GM10248 (cell line): ENCODE results near the gene REG1B.

ENCODE experiments used
- CTCF ChIA-PET: fragments of 300-600 bp; sonication (Branson Sonifier 250); formaldehyde crosslinking; extraction: SDS; loops from one replicate; lab custom pipeline; 2021; ENCODE audit warnings: antibody characterized with exemption; lab: Yijun Ruan, JAX
- POLR2A ChIA-PET: fragments of 350-650 bp; sonication (Branson Sonifier 250); formaldehyde crosslinking; extraction: SDS; loops from one replicate; lab custom pipeline; 2020; ENCODE audit warnings: antibody characterized with exemption; lab: Yijun Ruan, JAX
- DNase-seq: peaks from one replicate; pipeline ENCODE4 v3.0.0; 2012; ENCODE audit errors: extremely low spot score
- TF ChIP-seq, protein P1 (sequence below): IDR thresholded peaks from 2 replicates; pipeline ENCODE4 v1.5.1; 2012; ENCODE audit warnings: mild to moderate bottlenecking, low read depth; ENCODE audit errors: extremely low read depth, missing control alignments, control extremely low read depth

The REG1B gene

DNA sequence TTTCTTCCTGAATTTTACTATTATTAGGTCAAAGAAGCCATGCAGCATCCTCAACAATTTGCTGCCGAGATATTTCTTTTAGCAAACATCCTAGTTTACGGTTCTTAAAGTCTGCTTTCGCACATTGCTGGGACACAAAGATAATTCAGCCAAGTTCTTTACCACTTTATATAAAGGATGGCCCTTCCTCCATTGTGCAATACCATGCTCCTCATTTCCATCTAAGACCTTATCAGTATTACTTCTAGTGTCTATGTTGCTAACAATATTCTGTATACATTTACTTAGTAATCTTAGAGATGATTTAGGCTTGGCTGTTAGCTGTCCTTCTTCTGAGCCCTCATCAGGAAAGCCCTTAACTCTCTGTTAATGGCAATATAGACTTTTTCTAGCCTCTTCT lies 24.5 kb upstream of the REG1B start:
- TF ChIP-seq, protein P1, sequence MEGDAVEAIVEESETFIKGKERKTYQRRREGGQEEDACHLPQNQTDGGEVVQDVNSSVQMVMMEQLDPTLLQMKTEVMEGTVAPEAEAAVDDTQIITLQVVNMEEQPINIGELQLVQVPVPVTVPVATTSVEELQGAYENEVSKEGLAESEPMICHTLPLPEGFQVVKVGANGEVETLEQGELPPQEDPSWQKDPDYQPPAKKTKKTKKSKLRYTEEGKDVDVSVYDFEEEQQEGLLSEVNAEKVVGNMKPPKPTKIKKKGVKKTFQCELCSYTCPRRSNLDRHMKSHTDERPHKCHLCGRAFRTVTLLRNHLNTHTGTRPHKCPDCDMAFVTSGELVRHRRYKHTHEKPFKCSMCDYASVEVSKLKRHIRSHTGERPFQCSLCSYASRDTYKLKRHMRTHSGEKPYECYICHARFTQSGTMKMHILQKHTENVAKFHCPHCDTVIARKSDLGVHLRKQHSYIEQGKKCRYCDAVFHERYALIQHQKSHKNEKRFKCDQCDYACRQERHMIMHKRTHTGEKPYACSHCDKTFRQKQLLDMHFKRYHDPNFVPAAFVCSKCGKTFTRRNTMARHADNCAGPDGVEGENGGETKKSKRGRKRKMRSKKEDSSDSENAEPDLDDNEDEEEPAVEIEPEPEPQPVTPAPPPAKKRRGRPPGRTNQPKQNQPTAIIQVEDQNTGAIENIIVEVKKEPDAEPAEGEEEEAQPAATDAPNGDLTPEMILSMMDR = no peak
- CTCF ChIA-PET = no interaction called here
- POLR2A ChIA-PET = no interaction called here
- no peak for DNase-seq

DNA sequence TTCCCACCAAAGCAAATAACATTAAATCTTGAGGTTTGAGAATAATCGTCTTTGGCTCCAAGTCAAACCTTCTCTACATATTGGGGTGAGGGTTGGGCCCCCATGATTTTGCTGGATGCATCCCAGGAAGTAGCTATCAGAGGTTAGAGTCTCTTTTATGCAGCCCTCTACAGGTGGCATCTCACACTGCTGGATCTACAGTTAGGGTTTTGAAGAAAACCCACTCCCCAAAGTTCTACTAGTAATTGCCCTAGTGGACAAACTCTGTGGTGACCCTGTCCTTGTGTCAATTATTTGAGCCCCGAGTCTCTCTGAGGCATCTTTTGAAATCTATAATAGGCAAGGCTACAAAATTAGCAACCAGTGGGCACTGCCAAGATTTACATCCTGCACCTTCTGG lies 17.5 kb upstream of the REG1B start:
- ChIA-PET CTCF (no interaction called here), POLR2A (no interaction called here)
- TF ChIP-seq, protein P1 = no peak
- no peak for DNase-seq

DNA sequence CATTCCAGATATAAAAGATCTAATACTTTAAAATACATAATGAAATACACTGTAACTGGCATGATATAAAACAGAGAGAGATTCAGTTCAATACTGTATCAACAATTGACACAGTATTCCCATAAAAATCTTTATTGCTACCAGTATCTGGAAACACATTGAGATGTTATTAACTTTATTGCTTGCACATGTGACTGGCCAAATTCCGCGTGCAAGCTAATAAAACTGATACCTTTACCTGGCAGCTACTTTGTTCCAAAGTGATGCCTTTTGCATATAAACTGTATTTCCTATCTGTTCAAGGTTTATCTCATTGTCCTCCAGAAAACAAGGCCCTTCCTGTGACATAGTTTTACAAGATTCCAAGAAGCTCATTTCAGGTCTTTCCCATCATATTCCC lies 15.4 kb upstream of the REG1B start:
- POLR2A ChIA-PET = no interaction called here
- CTCF ChIA-PET = no interaction called here
- TF ChIP-seq, protein P1 = no peak
- DNase-seq = no peak

DNA sequence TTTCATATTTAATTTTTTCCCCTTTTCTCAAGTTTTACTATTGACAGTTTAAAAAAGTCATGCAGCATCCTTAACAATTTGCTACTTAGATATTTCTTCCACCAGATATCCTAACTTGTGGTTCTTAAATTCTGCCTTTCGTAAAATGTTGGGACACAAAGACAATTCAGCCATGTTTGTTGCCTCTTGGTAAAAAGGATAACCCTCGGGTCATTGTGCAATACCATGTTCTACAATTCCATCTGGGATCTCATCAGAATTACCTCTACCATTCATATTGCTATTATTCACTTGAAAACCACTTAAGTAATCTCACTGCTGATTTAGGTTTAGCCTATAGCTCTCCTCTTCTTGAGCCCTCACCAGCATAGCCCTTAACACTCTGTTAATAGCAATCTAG lies 13.2 kb upstream of the REG1B start:
- DNase-seq = no peak
- ChIA-PET POLR2A (no interaction called here), CTCF (no interaction called here)
- TF ChIP-seq, protein P1 = no peak

DNA sequence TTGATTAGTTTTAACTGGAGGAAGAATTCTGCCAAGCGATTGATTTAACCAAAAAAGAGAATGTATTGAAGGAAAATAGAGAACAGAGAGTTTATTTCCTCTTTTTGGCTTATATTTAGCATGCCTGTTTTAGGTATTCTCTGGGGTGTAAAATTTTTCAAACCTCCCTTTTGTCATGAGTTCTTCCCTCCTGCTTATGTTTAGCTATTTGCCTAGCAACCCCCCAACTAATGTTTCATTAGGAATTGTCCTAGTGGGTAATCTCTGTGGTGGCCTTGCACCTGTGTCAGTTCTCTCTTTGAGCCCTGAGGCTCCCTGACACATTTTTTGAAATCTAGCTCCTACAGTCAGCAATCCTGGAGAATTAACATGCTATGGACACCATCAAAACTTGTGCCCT lies 12.5 kb upstream of the REG1B start:
- DNase-seq = no peak
- POLR2A ChIA-PET = no interaction called here
- CTCF ChIA-PET = interaction anchor here (1.4 kb wide), 1 partner anchor 13 kb away, joined by 3 read pairs; the partner anchor contains the start of gene REG1B
- TF ChIP-seq, protein P1 = no peak

DNA sequence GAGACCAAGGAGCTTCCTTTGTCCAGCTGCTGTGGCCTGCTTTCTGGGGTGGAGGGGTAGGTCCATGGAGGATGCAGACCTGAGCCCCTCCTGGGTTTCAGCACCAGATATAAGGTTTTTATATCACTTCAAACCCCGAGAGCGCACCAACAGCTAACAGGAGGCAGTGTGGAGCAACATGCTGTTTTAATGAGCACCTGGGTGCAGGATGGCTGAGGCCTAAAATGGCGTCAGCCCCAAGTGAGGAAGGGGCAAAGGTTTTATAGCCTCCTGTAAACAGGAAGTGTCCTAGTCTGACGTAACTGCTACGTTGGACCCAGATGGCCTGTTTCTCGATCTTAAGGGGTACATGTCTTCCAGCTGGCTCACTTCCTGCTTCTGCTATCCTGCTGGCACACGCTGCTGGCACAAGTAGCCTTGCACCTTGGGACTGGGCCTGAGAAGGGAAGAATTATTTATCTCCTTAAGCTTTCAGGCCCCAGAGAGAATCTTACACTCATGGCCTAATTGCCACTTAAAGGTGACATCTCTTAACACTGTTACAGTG lies 11.4 kb upstream of the REG1B start:
- no peak for DNase-seq
- ChIA-PET POLR2A (no interaction called here), CTCF (interaction anchor here (1.4 kb wide), 1 partner anchor 11 kb away, joined by 3 read pairs; the partner anchor contains the start of gene REG1B)
- TF ChIP-seq, protein P1 = no peak
